ENCODE measurements around the gene COA8. TPM values are rescaled to one million over a fixed set of nuclear protein-coding genes. Genes with fewer than 3 reads are reported as not detected.
A peak's percentile ranks its signal among the peaks of the same experiment; 100 is the strongest.

COA8 gene
- total RNA-seq, 1 donor from 2014 or later: 17.2 TPM

DNA sequence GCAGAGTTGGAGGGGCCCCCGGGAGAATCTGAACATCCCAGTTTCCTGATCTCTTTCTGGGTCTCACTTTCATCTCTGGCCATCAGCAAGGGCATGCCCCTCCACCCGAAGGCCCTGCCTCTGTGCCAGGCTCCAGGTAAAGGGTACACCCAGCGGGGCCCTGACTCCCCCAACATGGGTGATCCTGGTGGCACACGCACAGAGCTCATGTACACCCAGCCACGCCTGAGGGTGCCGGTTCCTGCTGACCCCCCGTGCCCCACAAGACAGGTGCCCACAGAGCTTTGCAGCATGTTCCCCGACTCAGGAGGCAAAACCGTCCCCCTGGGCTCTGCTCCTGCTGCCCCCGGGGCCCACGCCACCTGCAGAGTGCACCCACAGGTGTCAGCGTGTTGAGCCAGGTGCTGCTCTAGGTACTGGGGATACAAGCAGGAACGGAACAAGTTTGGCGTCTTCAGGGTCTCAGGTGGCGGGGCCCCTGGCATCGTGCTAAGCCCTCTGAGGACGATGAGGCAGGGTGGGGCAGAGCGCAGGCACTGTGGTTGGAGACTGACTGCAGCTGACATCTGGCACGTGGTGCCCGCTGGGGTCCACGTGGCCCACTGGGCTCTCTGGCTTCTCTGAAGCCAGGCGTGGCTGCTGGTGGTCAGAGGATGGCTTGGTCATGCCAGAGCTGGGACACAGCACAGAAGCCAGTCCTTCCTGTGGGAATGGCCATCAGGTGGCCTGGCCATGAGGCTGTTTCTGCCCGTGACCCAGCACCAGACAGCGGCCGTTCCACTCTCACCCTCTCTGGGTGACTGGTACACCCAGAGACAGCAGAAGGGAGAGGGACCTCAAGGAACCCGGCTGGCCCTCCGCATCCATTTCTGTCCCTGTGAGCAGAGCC is 14.1 kb upstream of the COA8 start:
- no peak for DNase-seq (ENCODE audit: extremely low spot score in 2 of 2)
- intact Hi-C loops (cut with DNase I): loop anchor here (5.0 kb wide), 1 partner anchor 46 kb away; no protein-coding TSS in a partner anchor
- Histone ChIP-seq H3K27ac (peak overlapping the region; percentile 87), H3K9me3 (no peaks in the 10 kb centered on the region), H3K4me1 (peaks cover 61% of the 10 kb centered on the region), H3K4me3 (no peak overlapping the region), H3K27me3 (no peaks in the 10 kb centered on the region), H3K36me3 (no peaks in the 10 kb centered on the region)
- TF ChIP-seq, protein P1, sequence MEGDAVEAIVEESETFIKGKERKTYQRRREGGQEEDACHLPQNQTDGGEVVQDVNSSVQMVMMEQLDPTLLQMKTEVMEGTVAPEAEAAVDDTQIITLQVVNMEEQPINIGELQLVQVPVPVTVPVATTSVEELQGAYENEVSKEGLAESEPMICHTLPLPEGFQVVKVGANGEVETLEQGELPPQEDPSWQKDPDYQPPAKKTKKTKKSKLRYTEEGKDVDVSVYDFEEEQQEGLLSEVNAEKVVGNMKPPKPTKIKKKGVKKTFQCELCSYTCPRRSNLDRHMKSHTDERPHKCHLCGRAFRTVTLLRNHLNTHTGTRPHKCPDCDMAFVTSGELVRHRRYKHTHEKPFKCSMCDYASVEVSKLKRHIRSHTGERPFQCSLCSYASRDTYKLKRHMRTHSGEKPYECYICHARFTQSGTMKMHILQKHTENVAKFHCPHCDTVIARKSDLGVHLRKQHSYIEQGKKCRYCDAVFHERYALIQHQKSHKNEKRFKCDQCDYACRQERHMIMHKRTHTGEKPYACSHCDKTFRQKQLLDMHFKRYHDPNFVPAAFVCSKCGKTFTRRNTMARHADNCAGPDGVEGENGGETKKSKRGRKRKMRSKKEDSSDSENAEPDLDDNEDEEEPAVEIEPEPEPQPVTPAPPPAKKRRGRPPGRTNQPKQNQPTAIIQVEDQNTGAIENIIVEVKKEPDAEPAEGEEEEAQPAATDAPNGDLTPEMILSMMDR (IDR thresholded peaks at IDR 0.05): no peak
- TF ChIP-seq POLR2AphosphoS5 (IDR thresholded peaks at IDR 0.05; ENCODE audit: insufficient read depth in 1 of 2, low read depth in 1 of 2) (no peak), POLR2A (IDR thresholded peaks at IDR 0.05) (no peak)

DNA sequence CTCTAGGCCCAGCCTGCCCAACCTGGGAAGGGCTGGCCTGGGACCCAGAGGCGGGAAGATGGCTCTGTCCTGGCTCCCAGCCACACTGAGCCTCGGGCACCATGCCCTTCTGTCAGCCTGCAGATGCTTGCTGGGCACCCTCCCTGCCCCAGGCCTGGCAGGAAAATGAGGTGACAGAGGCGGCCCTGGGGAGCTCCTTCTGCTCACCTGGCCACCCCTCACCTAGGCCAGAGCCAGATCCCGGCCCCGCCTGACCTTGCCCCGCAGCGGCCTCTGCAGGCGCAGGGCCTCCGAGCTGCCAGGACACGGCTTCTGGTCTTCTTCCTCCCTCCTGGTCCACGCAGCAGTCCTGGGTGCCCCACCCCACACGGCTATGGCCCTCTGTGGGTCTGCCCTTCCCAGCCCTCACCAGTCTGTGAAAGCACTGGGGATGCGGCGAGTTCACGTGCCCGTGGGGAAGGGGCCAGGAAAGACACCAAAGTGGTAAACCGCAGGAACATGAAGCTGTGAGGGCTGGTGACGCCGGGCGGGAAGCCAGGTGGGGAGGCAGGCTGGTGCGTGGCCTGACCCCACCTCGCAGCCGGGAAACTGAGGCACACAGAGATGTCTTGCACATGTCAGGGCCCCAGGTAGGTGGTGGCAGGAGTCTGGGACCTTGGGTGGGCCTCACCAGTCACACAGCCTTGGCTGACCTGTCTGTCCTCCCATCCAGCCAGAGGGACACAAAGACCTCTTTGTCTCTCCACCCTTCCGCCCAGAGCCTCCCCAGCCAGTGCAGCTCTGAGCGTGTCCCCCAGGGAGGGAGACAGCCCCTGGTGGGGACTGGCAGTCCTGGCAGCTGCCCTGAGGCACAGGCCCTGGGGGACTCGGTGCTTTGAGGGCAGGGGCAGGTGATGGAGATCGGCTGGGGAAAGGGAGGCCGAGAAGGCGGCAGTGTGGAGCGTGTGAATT is 13.1 kb upstream of the COA8 start:
- no peaks in the 10 kb centered on the region for H3K27me3 ChIP-seq
- H3K4me1 ChIP-seq: peaks cover 52% of the 10 kb centered on the region
- no peaks in the 10 kb centered on the region for H3K36me3 ChIP-seq
- H3K4me3 ChIP-seq: no peak overlapping the region
- peak overlapping the region; percentile 87 for H3K27ac ChIP-seq
- intact Hi-C loops (cut with DNase I): loop anchor here (2.0 to 5.0 kb wide), 2 partner anchors 29 to 47 kb away; no protein-coding TSS in a partner anchor
- H3K9me3 ChIP-seq: no peaks in the 10 kb centered on the region
- TF ChIP-seq POLR2A (IDR thresholded peaks at IDR 0.05): no peak
- TF ChIP-seq, protein P1 (IDR thresholded peaks at IDR 0.05): no peak
- TF ChIP-seq POLR2AphosphoS5 (IDR thresholded peaks at IDR 0.05; ENCODE audit: insufficient read depth in 1 of 2, low read depth in 1 of 2): no peak
- DNase-seq (ENCODE audit: extremely low spot score in 2 of 2): no peak

DNA sequence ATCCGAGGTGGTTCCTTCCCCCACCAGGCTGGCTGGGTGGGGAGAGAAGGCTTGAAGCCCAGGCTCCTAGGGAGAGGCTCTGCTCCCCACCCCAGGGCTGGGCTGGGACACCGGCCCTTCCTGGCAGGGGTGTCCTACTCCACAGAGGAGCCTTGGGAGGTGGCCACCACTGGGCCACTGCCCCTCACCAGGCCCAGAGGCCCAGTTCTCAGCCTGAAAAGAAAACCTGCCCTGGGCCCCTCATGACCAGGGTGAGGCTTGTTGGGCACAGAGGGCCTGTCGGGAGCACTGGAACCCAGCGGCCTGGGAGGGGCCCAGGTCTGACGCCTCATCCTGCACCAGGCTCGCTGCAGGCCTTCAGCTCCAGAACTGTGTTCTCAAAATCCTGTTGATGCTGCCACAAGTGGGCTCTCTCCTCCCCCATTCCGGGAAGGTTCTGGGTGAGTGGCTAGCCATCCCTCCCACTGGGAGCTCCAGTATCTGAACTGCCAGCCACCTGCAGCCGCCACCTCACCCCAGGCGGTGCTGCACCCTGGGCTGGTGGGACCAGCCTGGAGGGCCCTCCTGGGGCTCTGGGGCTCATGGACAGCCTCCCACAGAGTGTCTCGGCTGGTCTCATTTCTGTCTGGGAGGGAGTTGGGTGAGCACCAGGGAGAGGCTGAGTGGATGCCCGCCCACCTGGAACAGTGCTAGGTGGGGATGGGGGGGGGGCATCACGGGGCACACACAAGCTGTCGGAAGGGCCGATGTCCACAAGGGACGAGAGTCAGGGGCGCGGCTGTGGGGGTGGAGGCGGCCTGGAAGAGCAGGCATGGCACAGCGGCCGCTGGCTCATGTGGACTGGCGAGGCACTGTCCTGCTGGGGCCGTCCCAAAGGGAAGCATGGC is 12.1 kb upstream of the COA8 start:
- Histone ChIP-seq H3K4me1 (peaks cover 47% of the 10 kb centered on the region), H3K27ac (peak overlapping the region; percentile 87), H3K4me3 (peak overlapping the region in 1 of 2 donors; percentile 3), H3K36me3 (no peaks in the 10 kb centered on the region), H3K27me3 (no peaks in the 10 kb centered on the region), H3K9me3 (no peaks in the 10 kb centered on the region)
- no peak for DNase-seq (ENCODE audit: extremely low spot score in 2 of 2)
- TF ChIP-seq, protein P1 (IDR thresholded peaks at IDR 0.05): no peak
- no peak for TF ChIP-seq POLR2A (IDR thresholded peaks at IDR 0.05)
- TF ChIP-seq POLR2AphosphoS5 (IDR thresholded peaks at IDR 0.05; ENCODE audit: insufficient read depth in 1 of 2, low read depth in 1 of 2): no peak
- intact Hi-C loops (cut with DNase I): loop anchor here (2.0 kb wide), 1 partner anchor 30 kb away; no protein-coding TSS in a partner anchor

DNA sequence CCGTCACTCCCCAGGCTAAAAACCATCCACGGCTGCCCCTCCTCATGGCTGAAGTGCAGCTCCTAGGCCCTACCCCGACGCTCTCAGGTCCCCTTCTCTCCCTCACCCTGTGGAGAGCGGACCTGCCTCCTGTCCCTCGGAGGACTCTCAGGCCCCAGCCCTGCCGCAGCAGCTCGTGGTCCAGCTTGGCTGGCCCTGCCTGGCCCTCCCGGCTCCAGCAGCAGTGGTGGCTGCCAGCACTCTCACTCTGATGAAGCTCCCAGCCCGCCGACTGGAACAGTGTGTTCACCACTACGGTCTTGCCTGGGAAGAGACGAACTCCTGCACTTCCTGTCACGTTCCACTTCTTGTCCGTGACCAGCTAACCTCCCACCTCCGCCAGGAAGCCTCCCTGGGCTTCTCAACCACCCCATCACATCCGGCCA is 11.4 kb upstream of the COA8 start:
- no peaks in the 10 kb centered on the region for H3K27me3 ChIP-seq
- H3K27ac ChIP-seq: peak overlapping the region; percentile 87
- H3K4me3 ChIP-seq: peak overlapping the region in 1 of 2 donors; percentile 3
- no peaks in the 10 kb centered on the region for H3K9me3 ChIP-seq
- intact Hi-C loops (cut with DNase I): loop anchor here (2.0 kb wide), 1 partner anchor 31 kb away; no protein-coding TSS in a partner anchor
- no peak for DNase-seq (ENCODE audit: extremely low spot score in 2 of 2)
- TF ChIP-seq, protein P1 (IDR thresholded peaks at IDR 0.05): no peak
- TF ChIP-seq POLR2AphosphoS5 (IDR thresholded peaks at IDR 0.05; ENCODE audit: insufficient read depth in 1 of 2, low read depth in 1 of 2): peak in 1 of 2 donors; percentile 68
- TF ChIP-seq POLR2A (IDR thresholded peaks at IDR 0.05): no peak
- no peaks in the 10 kb centered on the region for H3K36me3 ChIP-seq
- H3K4me1 ChIP-seq: peaks cover 45% of the 10 kb centered on the region

All from vagina (tissue), 2 donors.